WTC11 (cell line): ENCODE data around the gene TP63. TPM values are rescaled to one million over a fixed set of nuclear protein-coding genes. Genes with fewer than 3 reads are reported as not detected.
"Not testable (repeated sequence)": the region's sequence is repeated elsewhere in the genome, so short reads cannot be mapped to it uniquely, and the experiment has no call there.

ENCODE experiments used
- ATAC-seq: fragments of 200-7000 bp; cut with Tn5 transposase; 2 replicates; pipeline ENCODE4 v1.10.0; 2021; ENCODE audit warnings: mild to moderate bottlenecking, moderate library complexity
- CTCF ChIA-PET: fragments of 300-600 bp; sonication (Branson Sonifier 250); formaldehyde crosslinking; loops from one replicate; lab custom pipeline; 2021; ENCODE audit warnings: antibody characterized with exemption; lab: Charles Lee
- POLR2A ChIA-PET: fragments of 350-600 bp; sonication (Branson Sonifier 250); formaldehyde crosslinking; loops from one replicate; lab custom pipeline; 2021; ENCODE audit warnings: antibody characterized with exemption; lab: Charles Lee
- DNase-seq: peaks from one replicate; pipeline ENCODE4 v3.0.0; 2021; ENCODE audit warnings: low spot score
- H3K27ac Mint-ChIP-seq: 2 replicates; pipeline ENCODE4 v1.8.0; 2021; ENCODE audit warnings: mixed read lengths
- H3K27me3 Mint-ChIP-seq: 2 replicates; pipeline ENCODE4 v1.8.0; 2021; ENCODE audit warnings: low read depth, mild to moderate bottlenecking, moderate library complexity, mixed read lengths
- H3K36me3 Mint-ChIP-seq: 2 replicates; pipeline ENCODE4 v1.8.0; 2021; ENCODE audit warnings: mixed read lengths
- H3K4me1 Mint-ChIP-seq: 2 replicates; pipeline ENCODE4 v1.8.0; 2022; ENCODE audit warnings: mixed read lengths
- H3K4me3 Mint-ChIP-seq: 2 replicates; pipeline ENCODE4 v1.8.0; 2021; ENCODE audit warnings: mild to moderate bottlenecking, moderate library complexity, mixed read lengths
- H3K9me3 Mint-ChIP-seq: 2 replicates; pipeline ENCODE4 v1.8.0; 2021; ENCODE audit warnings: mixed read lengths
- CBFB ChIP-seq: sonication (generic); formaldehyde crosslinking; IDR thresholded peaks from 2 replicates; pipeline ENCODE4 v1.8.1; 2022; ENCODE audit warnings: mild to moderate bottlenecking, low read depth, missing genetic modification reagents
- GRHL2 ChIP-seq: fragments of 250-450 bp; sonication (Bioruptor Pico); IDR thresholded peaks from 2 replicates; pipeline ENCODE4 v1.8.0; 2022; ENCODE audit warnings: mild to moderate bottlenecking, moderate library complexity; ENCODE audit not compliant: insufficient replicate concordance, severe bottlenecking
- JUN ChIP-seq: sonication (generic); formaldehyde crosslinking; IDR thresholded peaks from 2 replicates; pipeline ENCODE4 v1.8.0; 2023; ENCODE audit warnings: mild to moderate bottlenecking, missing genetic modification reagents
- NFATC4 ChIP-seq: fragments of 250-450 bp; sonication (Bioruptor Pico); IDR thresholded peaks from 2 replicates; pipeline ENCODE4 v1.9.0; 2021; ENCODE audit warnings: mild to moderate bottlenecking
- NFYB ChIP-seq: sonication (generic); formaldehyde crosslinking; conservative IDR thresholded peaks from 2 replicates; pipeline ENCODE4 v1.8.0; 2022; ENCODE audit warnings: low read depth, missing genetic modification reagents
- NR1H2 ChIP-seq: sonication (generic); formaldehyde crosslinking; IDR thresholded peaks from 2 replicates; pipeline ENCODE4 v1.9.0; 2021; ENCODE audit warnings: mild to moderate bottlenecking, moderate library complexity, missing genetic modification reagents
- OVOL2 ChIP-seq: fragments of 250-450 bp; sonication (Bioruptor Pico); IDR thresholded peaks from 2 replicates; pipeline ENCODE4 v1.9.0; 2021; ENCODE audit warnings: mild to moderate bottlenecking, borderline replicate concordance
- SMAD4 ChIP-seq: sonication (generic); formaldehyde crosslinking; IDR thresholded peaks from 2 replicates; pipeline ENCODE4 v1.8.0; 2022; ENCODE audit warnings: mild to moderate bottlenecking, missing genetic modification reagents
- ZNF232 ChIP-seq: sonication (generic); formaldehyde crosslinking; IDR thresholded peaks from 2 replicates; pipeline ENCODE4 v1.8.0; 2022; ENCODE audit warnings: mild to moderate bottlenecking, missing genetic modification reagents
- ZNF396 ChIP-seq: fragments of 250-450 bp; sonication (Bioruptor Pico); IDR thresholded peaks from 2 replicates; pipeline ENCODE4 v1.8.0; 2021; ENCODE audit warnings: mild to moderate bottlenecking, moderate library complexity, borderline replicate concordance
- ZNF416 ChIP-seq: fragments of 250-450 bp; sonication (Bioruptor Pico); IDR thresholded peaks from 2 replicates; pipeline ENCODE4 v1.9.0; 2021; ENCODE audit warnings: mild to moderate bottlenecking, inconsistent platforms
- total RNA-seq: library from RNA; stranded (reverse); gene quantifications from 3 replicates; pipeline ENCODE4 v1.2.3, GENCODE V29; 2021
- TF ChIP-seq, protein P1 (sequence below): fragments of 250-450 bp; sonication (Bioruptor Pico); IDR thresholded peaks from 2 replicates; pipeline ENCODE4 v1.8.0; 2021; ENCODE audit warnings: mild to moderate bottlenecking
- TF ChIP-seq, protein P2 (sequence below): sonication (generic); formaldehyde crosslinking; IDR thresholded peaks from 2 replicates; pipeline ENCODE4 v1.8.1; 2022; ENCODE audit warnings: low read depth, mild to moderate bottlenecking, moderate library complexity, missing genetic modification reagents, borderline replicate concordance
- TF ChIP-seq, protein P3 (sequence below): sonication (generic); formaldehyde crosslinking; IDR thresholded peaks from 2 replicates; pipeline ENCODE4 v1.8.0; 2022; ENCODE audit warnings: mild to moderate bottlenecking, missing genetic modification reagents
- TF ChIP-seq, protein P4 (sequence below): fragments of 250-450 bp; sonication (Bioruptor Pico); conservative IDR thresholded peaks from 2 replicates; pipeline ENCODE4 v1.9.0; 2021; ENCODE audit warnings: mild to moderate bottlenecking
- TF ChIP-seq, protein P5 (sequence below): sonication (generic); formaldehyde crosslinking; IDR thresholded peaks from 2 replicates; pipeline ENCODE4 v1.8.0; 2023; ENCODE audit warnings: missing genetic modification reagents, mild to moderate bottlenecking, borderline replicate concordance

Gene TP63
- total RNA-seq, 1 experiment from 2014 or later, result 0.09 TPM

DNA sequence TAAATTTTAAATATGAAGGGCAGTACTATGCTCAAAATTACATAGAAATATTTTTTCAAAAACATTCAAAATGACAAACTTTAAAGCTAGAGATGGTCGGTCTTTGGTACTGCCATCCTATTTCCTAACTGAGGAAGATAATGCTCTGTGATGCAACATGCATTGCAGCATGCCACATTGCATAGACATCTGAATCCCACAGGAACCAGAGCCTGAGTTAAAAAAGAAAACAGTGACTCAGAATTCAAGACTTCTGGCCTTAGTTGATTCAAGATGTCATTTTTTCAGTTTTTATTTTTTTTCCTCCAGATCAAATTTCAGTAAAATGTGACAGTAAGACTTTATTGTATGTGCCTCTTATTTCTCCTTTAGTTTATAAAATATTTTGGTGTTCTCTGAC lies 33.1 kb downstream of the TP63 start:
- POLR2A ChIA-PET, result no interaction called here
- CTCF ChIA-PET, result interaction anchor here (1.0 kb wide), 1 partner anchor 284 kb away, joined by 3 read pairs; no protein-coding TSS in a partner anchor
- no peaks in the 10 kb centered on the region for H3K9me3 Mint-ChIP-seq
- ATAC-seq (no peak), DNase-seq (no peak)
- H3K4me1 Mint-ChIP-seq, result peaks cover 6% of the 10 kb centered on the region; the same call in 1 of the 2 replicates
- no peak overlapping the region for H3K4me3 Mint-ChIP-seq
- TF ChIP-seq JUN (CRISPR knock-in tag), result no peak
- H3K27ac Mint-ChIP-seq, result no peak overlapping the region
- no peaks in the 10 kb centered on the region for H3K27me3 Mint-ChIP-seq
- no peaks in the 10 kb centered on the region for H3K36me3 Mint-ChIP-seq

DNA sequence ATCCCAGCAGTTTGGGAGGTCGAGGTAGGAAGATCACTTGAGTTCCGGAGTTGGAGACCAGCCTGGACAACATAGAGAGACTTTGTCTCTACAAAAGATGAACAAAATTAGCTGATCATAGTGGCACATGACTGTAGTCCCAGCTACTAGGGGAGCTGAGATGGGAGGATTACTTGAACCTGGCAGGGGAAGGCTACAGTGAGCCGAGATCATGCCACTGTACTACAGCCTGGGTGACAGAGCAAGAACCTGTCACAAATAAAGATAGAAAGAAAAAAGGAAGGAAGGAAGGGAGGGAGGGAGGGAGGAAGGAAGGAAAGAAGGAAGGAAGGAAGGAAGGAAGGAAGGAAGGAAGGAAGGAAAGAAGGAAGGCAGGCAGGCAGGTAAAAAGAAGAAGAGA lies 41.2 kb downstream of the TP63 start:
- H3K9me3 Mint-ChIP-seq, H3K4me1 Mint-ChIP-seq, DNase-seq, H3K4me3 Mint-ChIP-seq, H3K36me3 Mint-ChIP-seq, H3K27me3 Mint-ChIP-seq, ATAC-seq, CTCF ChIA-PET, POLR2A ChIA-PET, H3K27ac Mint-ChIP-seq: not testable (repeated sequence)

DNA sequence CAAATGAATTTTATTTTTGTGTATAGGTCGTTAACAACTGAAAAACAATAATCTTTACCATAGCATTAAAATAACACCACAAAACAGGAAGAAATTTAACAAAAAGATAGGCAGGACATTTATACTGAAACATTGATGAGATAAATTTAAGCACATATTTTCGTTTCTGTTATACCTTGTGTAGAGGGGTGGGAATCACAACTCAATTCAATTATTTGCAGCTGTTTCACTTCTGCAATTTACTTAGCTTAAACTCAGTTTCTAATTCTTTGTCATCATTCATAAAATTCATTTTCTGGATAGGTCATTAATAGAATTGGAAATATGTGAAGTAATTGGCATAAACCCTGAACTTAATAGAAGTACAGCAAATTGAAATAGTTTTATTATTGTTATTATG lies 42.3 kb downstream of the TP63 start:
- ChIA-PET CTCF (no interaction called here), POLR2A (no interaction called here)
- Mint-ChIP-seq H3K27ac (no peak overlapping the region), H3K27me3 (no peaks in the 10 kb centered on the region), H3K36me3 (no peaks in the 10 kb centered on the region), H3K4me3 (no peak overlapping the region), H3K9me3 (no peaks in the 10 kb centered on the region), H3K4me1 (peaks cover 7% of the 10 kb centered on the region)
- ATAC-seq (no peak), DNase-seq (no peak)
- TF ChIP-seq JUN (CRISPR knock-in tag), result no peak
- TF ChIP-seq ZNF232 (CRISPR knock-in tag), result no peak
- TF ChIP-seq ZNF416 (CRISPR knock-in tag), result no peak
- TF ChIP-seq, protein P1, sequence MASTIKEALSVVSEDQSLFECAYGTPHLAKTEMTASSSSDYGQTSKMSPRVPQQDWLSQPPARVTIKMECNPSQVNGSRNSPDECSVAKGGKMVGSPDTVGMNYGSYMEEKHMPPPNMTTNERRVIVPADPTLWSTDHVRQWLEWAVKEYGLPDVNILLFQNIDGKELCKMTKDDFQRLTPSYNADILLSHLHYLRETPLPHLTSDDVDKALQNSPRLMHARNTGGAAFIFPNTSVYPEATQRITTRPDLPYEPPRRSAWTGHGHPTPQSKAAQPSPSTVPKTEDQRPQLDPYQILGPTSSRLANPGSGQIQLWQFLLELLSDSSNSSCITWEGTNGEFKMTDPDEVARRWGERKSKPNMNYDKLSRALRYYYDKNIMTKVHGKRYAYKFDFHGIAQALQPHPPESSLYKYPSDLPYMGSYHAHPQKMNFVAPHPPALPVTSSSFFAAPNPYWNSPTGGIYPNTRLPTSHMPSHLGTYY, result no peak
- TF ChIP-seq GRHL2 (CRISPR knock-in tag), result no peak
- TF ChIP-seq, protein P2, sequence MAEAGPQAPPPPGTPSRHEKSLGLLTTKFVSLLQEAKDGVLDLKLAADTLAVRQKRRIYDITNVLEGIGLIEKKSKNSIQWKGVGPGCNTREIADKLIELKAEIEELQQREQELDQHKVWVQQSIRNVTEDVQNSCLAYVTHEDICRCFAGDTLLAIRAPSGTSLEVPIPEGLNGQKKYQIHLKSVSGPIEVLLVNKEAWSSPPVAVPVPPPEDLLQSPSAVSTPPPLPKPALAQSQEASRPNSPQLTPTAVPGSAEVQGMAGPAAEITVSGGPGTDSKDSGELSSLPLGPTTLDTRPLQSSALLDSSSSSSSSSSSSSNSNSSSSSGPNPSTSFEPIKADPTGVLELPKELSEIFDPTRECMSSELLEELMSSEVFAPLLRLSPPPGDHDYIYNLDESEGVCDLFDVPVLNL (CRISPR knock-in tag), result no peak
- TF ChIP-seq OVOL2 (CRISPR knock-in tag), result no peak
- no peak for TF ChIP-seq NFYB (CRISPR knock-in tag)
- TF ChIP-seq NR1H2, result no peak
- TF ChIP-seq NFATC4, result no peak
- TF ChIP-seq SMAD4 (CRISPR knock-in tag), result no peak

DNA sequence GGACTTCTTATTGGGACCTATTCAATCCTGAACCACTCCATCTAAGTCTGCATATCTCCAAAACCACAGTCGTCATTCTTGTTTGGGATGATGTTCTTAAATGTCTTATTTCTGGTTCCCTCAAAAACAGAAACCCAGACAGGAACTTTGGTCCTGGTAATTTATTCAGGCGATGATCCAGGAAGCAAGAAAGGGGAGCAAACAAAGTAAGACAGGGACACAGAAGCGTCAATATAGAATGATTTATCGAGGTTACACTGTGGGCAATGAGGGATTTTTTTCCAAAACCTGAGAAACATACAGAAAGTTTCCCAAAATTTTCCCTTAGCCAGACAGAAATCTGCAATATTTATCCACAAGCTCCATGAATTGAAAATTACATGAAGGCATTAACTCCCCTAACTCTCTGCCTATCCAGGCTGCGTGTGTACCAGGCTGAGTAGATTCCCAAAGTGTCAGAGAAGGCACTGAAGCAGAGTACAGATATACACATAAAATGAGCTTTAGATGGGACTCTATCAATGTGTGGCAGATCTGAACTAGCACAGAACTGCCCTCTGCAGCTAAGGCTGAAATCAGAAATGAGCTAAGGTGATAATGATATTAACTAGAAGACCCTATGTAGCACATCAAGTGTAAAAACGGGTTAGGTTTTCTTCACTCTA lies 43.2 kb downstream of the TP63 start:
- CTCF ChIA-PET, result no interaction called here
- POLR2A ChIA-PET, result no interaction called here

More for the DNA sequence above, 43.2 kb downstream of the TP63 start:
- Mint-ChIP-seq H3K27me3 (no peaks in the 10 kb centered on the region), H3K36me3 (no peaks in the 10 kb centered on the region), H3K27ac (no peak overlapping the region), H3K4me3 (no peak overlapping the region), H3K4me1 (peaks cover 7% of the 10 kb centered on the region), H3K9me3 (no peaks in the 10 kb centered on the region)
- no peak for ATAC-seq
- TF ChIP-seq ZNF396 (CRISPR knock-in tag), result no peak
- TF ChIP-seq, protein P3, sequence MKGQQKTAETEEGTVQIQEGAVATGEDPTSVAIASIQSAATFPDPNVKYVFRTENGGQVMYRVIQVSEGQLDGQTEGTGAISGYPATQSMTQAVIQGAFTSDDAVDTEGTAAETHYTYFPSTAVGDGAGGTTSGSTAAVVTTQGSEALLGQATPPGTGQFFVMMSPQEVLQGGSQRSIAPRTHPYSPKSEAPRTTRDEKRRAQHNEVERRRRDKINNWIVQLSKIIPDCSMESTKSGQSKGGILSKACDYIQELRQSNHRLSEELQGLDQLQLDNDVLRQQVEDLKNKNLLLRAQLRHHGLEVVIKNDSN (CRISPR knock-in tag), result no peak
- TF ChIP-seq, protein P4, sequence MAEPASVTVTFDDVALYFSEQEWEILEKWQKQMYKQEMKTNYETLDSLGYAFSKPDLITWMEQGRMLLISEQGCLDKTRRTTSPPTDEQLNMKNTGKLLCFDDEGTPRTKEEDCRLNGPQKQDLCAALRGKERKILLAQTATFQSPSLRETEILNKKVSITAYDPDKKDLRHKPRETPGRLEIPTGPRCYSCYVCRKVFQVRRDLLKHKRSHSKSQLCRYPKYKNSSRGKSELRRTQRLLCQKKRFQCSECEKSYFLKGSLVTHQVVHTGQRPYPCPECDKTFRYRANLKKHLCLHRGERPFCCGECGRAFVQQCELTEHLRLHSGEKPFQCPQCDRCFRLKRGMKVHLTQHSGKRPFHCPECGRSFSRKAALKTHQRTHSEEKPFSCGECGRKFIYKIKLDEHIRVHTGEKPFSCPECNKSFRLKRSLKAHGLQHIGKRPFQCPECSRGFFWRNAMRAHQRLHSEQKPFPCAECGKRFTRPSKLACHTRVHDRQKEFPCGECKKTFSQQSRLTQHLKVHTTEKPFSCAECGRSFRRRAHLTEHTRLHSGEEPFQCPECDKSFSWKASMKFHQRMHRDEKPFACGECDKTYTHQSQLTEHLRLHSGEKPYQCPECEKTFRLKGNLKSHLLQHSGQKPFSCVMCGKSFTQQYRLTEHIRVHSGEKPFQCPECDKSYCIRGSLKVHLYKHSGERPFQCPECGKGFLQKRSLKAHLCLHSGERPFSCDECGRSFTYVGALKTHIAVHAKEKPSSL (CRISPR knock-in tag), result no peak
- TF ChIP-seq CBFB (CRISPR knock-in tag), result no peak
- TF ChIP-seq, protein P5, sequence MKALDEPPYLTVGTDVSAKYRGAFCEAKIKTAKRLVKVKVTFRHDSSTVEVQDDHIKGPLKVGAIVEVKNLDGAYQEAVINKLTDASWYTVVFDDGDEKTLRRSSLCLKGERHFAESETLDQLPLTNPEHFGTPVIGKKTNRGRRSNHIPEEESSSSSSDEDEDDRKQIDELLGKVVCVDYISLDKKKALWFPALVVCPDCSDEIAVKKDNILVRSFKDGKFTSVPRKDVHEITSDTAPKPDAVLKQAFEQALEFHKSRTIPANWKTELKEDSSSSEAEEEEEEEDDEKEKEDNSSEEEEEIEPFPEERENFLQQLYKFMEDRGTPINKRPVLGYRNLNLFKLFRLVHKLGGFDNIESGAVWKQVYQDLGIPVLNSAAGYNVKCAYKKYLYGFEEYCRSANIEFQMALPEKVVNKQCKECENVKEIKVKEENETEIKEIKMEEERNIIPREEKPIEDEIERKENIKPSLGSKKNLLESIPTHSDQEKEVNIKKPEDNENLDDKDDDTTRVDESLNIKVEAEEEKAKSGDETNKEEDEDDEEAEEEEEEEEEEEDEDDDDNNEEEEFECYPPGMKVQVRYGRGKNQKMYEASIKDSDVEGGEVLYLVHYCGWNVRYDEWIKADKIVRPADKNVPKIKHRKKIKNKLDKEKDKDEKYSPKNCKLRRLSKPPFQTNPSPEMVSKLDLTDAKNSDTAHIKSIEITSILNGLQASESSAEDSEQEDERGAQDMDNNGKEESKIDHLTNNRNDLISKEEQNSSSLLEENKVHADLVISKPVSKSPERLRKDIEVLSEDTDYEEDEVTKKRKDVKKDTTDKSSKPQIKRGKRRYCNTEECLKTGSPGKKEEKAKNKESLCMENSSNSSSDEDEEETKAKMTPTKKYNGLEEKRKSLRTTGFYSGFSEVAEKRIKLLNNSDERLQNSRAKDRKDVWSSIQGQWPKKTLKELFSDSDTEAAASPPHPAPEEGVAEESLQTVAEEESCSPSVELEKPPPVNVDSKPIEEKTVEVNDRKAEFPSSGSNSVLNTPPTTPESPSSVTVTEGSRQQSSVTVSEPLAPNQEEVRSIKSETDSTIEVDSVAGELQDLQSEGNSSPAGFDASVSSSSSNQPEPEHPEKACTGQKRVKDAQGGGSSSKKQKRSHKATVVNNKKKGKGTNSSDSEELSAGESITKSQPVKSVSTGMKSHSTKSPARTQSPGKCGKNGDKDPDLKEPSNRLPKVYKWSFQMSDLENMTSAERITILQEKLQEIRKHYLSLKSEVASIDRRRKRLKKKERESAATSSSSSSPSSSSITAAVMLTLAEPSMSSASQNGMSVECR, result no peak
- DNase-seq, result no peak
